H9 (cell line): ENCODE data around the gene MKRN2OS. TPM values are rescaled to one million over a fixed set of nuclear protein-coding genes. Genes with fewer than 3 reads are reported as not detected.

ENCODE experiments used
- DNase-seq: peaks from one replicate; pipeline ENCODE4 v3.0.0-alpha.2; 2017
- H2AFZ ChIP-seq: one replicate; pipeline ENCODE4 v1.6.1; 2013; ENCODE audit warnings: mild to moderate bottlenecking, low read length, control low read depth, moderate library complexity
- H2AK5ac ChIP-seq: 2 replicates; pipeline ENCODE4 v1.6.1; 2013; ENCODE audit warnings: low read length, control low read depth, mixed read lengths; ENCODE audit not compliant: insufficient read length
- H2BK120ac ChIP-seq: one replicate; pipeline ENCODE4 v1.6.1; 2013; ENCODE audit warnings: low read depth, mild to moderate bottlenecking, low read length, control low read depth, inconsistent platforms; ENCODE audit not compliant: poor library complexity, severe bottlenecking
- H2BK12ac ChIP-seq: 2 replicates; pipeline ENCODE4 v1.6.1; 2013; ENCODE audit warnings: low read length, control low read depth, mixed read lengths, low read depth; ENCODE audit not compliant: insufficient read length
- H2BK15ac ChIP-seq: 2 replicates; pipeline ENCODE4 v1.6.1; 2013; ENCODE audit warnings: low read depth, low read length, control low read depth
- H2BK20ac ChIP-seq: one replicate; pipeline ENCODE4 v1.6.1; 2013; ENCODE audit warnings: low read depth, mild to moderate bottlenecking, low read length, control low read depth, inconsistent platforms; ENCODE audit not compliant: poor library complexity, severe bottlenecking
- H2BK5ac ChIP-seq: 2 replicates; pipeline ENCODE4 v1.6.1; 2013; ENCODE audit warnings: low read length, control low read depth, mixed read lengths; ENCODE audit not compliant: insufficient read length
- H3K14ac ChIP-seq: 2 replicates; pipeline ENCODE4 v1.6.1; 2013; ENCODE audit warnings: low read length, control low read depth; ENCODE audit not compliant: insufficient read depth
- H3K18ac ChIP-seq: 2 replicates; pipeline ENCODE4 v1.6.1; 2013; ENCODE audit warnings: low read depth, mild to moderate bottlenecking, mixed read lengths, low read length, control low read depth; ENCODE audit not compliant: insufficient read length
- H3K23ac ChIP-seq: 2 replicates; pipeline ENCODE4 v1.6.1; 2013; ENCODE audit warnings: low read length, control low read depth, mixed read lengths, low read depth; ENCODE audit not compliant: insufficient read length
- H3K23me2 ChIP-seq: 2 replicates; pipeline ENCODE4 v1.6.1; 2013; ENCODE audit warnings: low read depth, mild to moderate bottlenecking, mixed read lengths, low read length, control low read depth; ENCODE audit not compliant: insufficient read length, poor library complexity, severe bottlenecking
- H3K27ac ChIP-seq: 2 replicates; pipeline ENCODE4 v1.5.1; 2013; ENCODE audit warnings: low read length, control low read depth, mixed read lengths, low read depth; ENCODE audit not compliant: insufficient read length
- H3K27me3 ChIP-seq: 2 replicates; pipeline ENCODE4 v1.6.1; 2013; ENCODE audit warnings: low read length, control low read depth, inconsistent platforms; ENCODE audit not compliant: insufficient read depth
- H3K4ac ChIP-seq: 2 replicates; pipeline ENCODE4 v1.6.1; 2013; ENCODE audit warnings: low read depth, mild to moderate bottlenecking, control low read depth, inconsistent platforms, low read length, moderate library complexity
- H3K4me1 ChIP-seq: 2 replicates; pipeline ENCODE4 v1.6.1; 2013; ENCODE audit warnings: low read length, control low read depth, inconsistent platforms; ENCODE audit not compliant: insufficient read depth
- H3K4me2 ChIP-seq: 2 replicates; pipeline ENCODE4 v1.6.1; 2013; ENCODE audit warnings: low read length, control low read depth, mixed read lengths; ENCODE audit not compliant: insufficient read length, insufficient read depth
- H3K56ac ChIP-seq: 2 replicates; pipeline ENCODE4 v1.6.1; 2013; ENCODE audit warnings: low read depth, mild to moderate bottlenecking, mixed read lengths, low read length, control low read depth; ENCODE audit not compliant: insufficient read length
- H3K79me1 ChIP-seq: 2 replicates; pipeline ENCODE4 v1.6.1; 2013; ENCODE audit warnings: low read depth, mild to moderate bottlenecking, moderate library complexity, low read length, control low read depth, inconsistent platforms; ENCODE audit not compliant: insufficient read depth, poor library complexity, severe bottlenecking
- H3K79me2 ChIP-seq: 2 replicates; pipeline ENCODE4 v1.6.1; 2013; ENCODE audit warnings: low read length, control low read depth, inconsistent platforms; ENCODE audit not compliant: insufficient read depth
- H3K9ac ChIP-seq: 2 replicates; pipeline ENCODE4 v1.6.1; 2013; ENCODE audit warnings: low read length, control low read depth, mixed read lengths; ENCODE audit not compliant: insufficient read length; ENCODE audit errors: extremely low read depth
- H3K9me3 ChIP-seq: one replicate; pipeline ENCODE4 v1.6.1; 2013; ENCODE audit warnings: low read depth, low read length, inconsistent platforms; ENCODE audit not compliant: control insufficient read depth
- H3T11ph ChIP-seq: one replicate; pipeline ENCODE4 v1.6.1; 2013; ENCODE audit warnings: mild to moderate bottlenecking, low read length, control low read depth, inconsistent platforms
- H4K20me1 ChIP-seq: one replicate; pipeline ENCODE4 v1.6.1; 2013; ENCODE audit not compliant: control insufficient read depth, insufficient read length, insufficient read depth
- H4K5ac ChIP-seq: 2 replicates; pipeline ENCODE4 v1.6.1; 2013; ENCODE audit warnings: low read depth, mild to moderate bottlenecking, mixed read lengths, low read length, control low read depth; ENCODE audit not compliant: insufficient read length
- H4K8ac ChIP-seq: replicated peaks from 2 replicates; pipeline ENCODE4 v1.6.1; 2013; ENCODE audit warnings: low read length, control low read depth, mixed read lengths, low read depth; ENCODE audit not compliant: insufficient read length
- H4K91ac ChIP-seq: 2 replicates; pipeline ENCODE4 v1.6.1; 2013; ENCODE audit warnings: low read depth, mild to moderate bottlenecking, moderate library complexity, mixed read lengths, low read length, control low read depth; ENCODE audit not compliant: insufficient read length
- H3K27ac Mint-ChIP-seq, 3 experiments: 2 replicates in 2 of 3; 3 replicates in 1 of 3; pipeline ENCODE4 v1.8.0; 2020 to 2021; ENCODE audit warnings: mixed read lengths in 3 of 3, mild to moderate bottlenecking in 1 of 3, moderate library complexity in 1 of 3
- H3K27me3 Mint-ChIP-seq: 2 replicates; pipeline ENCODE4 v1.8.0; 2021; ENCODE audit warnings: low read depth, mild to moderate bottlenecking, moderate library complexity, mixed read lengths
- H3K36me3 Mint-ChIP-seq, 3 experiments: 2 replicates in 2 of 3; 3 replicates in 1 of 3; pipeline ENCODE4 v1.8.0; 2020 to 2021; ENCODE audit warnings: low read depth in 3 of 3, mixed read lengths in 3 of 3; ENCODE audit not compliant: insufficient read depth in 1 of 3
- H3K4me1 Mint-ChIP-seq, 2 experiments: 2 replicates each; pipeline ENCODE4 v1.8.0; 2020; ENCODE audit warnings: mixed read lengths in 2 of 2
- H3K4me3 Mint-ChIP-seq, 2 experiments: 2 replicates in 1 of 2; 3 replicates in 1 of 2; pipeline ENCODE4 v1.8.0; 2020 to 2021; ENCODE audit warnings: mild to moderate bottlenecking in 2 of 2, mixed read lengths in 2 of 2, moderate library complexity in 1 of 2
- H3K9me3 Mint-ChIP-seq, 2 experiments: 2 replicates in 1 of 2; 3 replicates in 1 of 2; pipeline ENCODE4 v1.8.0; 2020; ENCODE audit warnings: mild to moderate bottlenecking in 2 of 2, mixed read lengths in 2 of 2, moderate library complexity in 1 of 2
- WGBS: extraction: QIAGEN DNeasy Blood & Tissue Kit; methylation state at CpG from one replicate; pipeline ENCODE4 v1.1.7; 2013; ENCODE audit warnings: missing lambda C conversion rate, low lambda C conversion rate, mixed read lengths; ENCODE audit not compliant: insufficient read length; ENCODE audit errors: extremely low coverage; 5-methylcytosine and 5-hydroxymethylcytosine counted together
- total RNA-seq: library from RNA; stranded (reverse); gene quantifications from 2 replicates; pipeline ENCODE4 v1.2.1, GENCODE V29; 2021
- TF ChIP-seq, protein P1 (sequence below): fragments of 200-600 bp; sonication (generic); conservative IDR thresholded peaks from 3 replicates; pipeline ENCODE4 v1.8.0; 2021; ENCODE audit warnings: antibody characterized with exemption, mild to moderate bottlenecking

Gene MKRN2OS
- total RNA-seq, 1 experiment from 2014 or later: 0.44 TPM

DNA sequence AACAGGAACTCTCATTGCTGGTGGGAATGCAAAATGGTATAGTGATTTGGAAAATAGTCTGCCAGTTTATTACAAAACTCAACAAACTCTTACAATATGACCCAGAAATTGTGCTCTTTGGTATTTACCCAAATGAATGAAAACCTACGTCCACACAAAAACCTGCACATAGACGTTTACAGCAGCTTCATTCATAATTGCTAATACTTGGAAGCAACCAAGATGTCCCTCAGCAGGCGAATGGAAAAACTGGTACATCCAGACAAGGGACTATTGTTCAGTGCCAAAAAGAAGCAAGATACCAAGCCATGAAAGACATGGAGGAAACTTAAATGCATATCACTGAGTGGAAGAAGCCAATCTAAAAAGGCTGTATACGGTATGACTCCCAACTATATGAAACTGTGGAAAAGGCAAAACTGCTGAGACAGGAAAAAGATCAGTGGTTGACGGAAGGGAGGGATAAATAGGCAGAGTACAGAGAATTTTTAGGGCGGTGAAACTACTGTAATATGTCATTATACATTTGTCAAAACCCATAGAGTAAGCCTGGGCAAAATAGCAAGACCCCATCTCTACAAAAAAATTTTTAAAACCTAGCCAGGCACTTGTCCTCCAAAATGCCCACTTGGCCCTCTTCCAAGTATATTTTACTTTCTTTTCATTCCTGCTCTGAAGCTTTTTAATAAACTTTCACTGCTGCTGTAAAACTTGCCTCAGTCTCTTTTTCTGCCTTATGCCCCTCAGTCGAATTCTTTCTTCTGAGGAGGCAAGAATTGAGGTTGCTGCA is 4.9 kb upstream of the MKRN2OS start:
- Histone ChIP-seq H3K4ac (no peak overlapping the region), H3K56ac (no peak overlapping the region), H2BK120ac (no peak overlapping the region), H2BK15ac (no peak overlapping the region), H3K27me3 (no peaks in the 10 kb centered on the region), H3K79me1 (no peaks in the 10 kb centered on the region), H3K4me1 (no peaks in the 10 kb centered on the region), H3K27ac (no peak overlapping the region), H2BK12ac (no peak overlapping the region), H3K79me2 (no peaks in the 10 kb centered on the region), H3K23me2 (peaks cover 6% of the 10 kb centered on the region), H2AFZ (no peak overlapping the region), H3K23ac (no peak overlapping the region), H4K5ac (no peak overlapping the region), H2BK5ac (no peak overlapping the region), H3K18ac (no peak overlapping the region), H4K8ac (no peak overlapping the region), H2BK20ac (no peak overlapping the region), H3T11ph (no peak overlapping the region), H4K20me1 (no peaks in the 10 kb centered on the region), H4K91ac (no peak overlapping the region), H2AK5ac (no peak overlapping the region), H3K9ac (no peak overlapping the region), H3K9me3 (no peaks in the 10 kb centered on the region), H3K14ac (no peak overlapping the region), H3K4me2 (no peak overlapping the region)
- H3K27me3 Mint-ChIP-seq: peaks cover 13% of the 10 kb centered on the region
- DNase-seq: no peak
- peaks cover 8 to 9% of the 10 kb centered on the region in 2 experiments for H3K4me1 Mint-ChIP-seq
- TF ChIP-seq, protein P1, sequence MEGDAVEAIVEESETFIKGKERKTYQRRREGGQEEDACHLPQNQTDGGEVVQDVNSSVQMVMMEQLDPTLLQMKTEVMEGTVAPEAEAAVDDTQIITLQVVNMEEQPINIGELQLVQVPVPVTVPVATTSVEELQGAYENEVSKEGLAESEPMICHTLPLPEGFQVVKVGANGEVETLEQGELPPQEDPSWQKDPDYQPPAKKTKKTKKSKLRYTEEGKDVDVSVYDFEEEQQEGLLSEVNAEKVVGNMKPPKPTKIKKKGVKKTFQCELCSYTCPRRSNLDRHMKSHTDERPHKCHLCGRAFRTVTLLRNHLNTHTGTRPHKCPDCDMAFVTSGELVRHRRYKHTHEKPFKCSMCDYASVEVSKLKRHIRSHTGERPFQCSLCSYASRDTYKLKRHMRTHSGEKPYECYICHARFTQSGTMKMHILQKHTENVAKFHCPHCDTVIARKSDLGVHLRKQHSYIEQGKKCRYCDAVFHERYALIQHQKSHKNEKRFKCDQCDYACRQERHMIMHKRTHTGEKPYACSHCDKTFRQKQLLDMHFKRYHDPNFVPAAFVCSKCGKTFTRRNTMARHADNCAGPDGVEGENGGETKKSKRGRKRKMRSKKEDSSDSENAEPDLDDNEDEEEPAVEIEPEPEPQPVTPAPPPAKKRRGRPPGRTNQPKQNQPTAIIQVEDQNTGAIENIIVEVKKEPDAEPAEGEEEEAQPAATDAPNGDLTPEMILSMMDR: no peak
- no CpG with 5 or more reads among the region's 7 CpGs for WGBS
- H3K27ac Mint-ChIP-seq: no peak overlapping the region
- H3K36me3 Mint-ChIP-seq: no peaks in the 10 kb centered on the region
- H3K9me3 Mint-ChIP-seq: no peaks in the 10 kb centered on the region
- H3K4me3 Mint-ChIP-seq: no peak overlapping the region
